Islet of Langerhans (tissue), 1 donor: ENCODE results near the gene RGS8.

Experiments
- FAIRE-seq: peaks from one replicate; lab custom pipeline; 2011; peaks lifted over from hg19 to GRCh38; lab: Jason Lieb, UNC

RGS8 gene

DNA sequence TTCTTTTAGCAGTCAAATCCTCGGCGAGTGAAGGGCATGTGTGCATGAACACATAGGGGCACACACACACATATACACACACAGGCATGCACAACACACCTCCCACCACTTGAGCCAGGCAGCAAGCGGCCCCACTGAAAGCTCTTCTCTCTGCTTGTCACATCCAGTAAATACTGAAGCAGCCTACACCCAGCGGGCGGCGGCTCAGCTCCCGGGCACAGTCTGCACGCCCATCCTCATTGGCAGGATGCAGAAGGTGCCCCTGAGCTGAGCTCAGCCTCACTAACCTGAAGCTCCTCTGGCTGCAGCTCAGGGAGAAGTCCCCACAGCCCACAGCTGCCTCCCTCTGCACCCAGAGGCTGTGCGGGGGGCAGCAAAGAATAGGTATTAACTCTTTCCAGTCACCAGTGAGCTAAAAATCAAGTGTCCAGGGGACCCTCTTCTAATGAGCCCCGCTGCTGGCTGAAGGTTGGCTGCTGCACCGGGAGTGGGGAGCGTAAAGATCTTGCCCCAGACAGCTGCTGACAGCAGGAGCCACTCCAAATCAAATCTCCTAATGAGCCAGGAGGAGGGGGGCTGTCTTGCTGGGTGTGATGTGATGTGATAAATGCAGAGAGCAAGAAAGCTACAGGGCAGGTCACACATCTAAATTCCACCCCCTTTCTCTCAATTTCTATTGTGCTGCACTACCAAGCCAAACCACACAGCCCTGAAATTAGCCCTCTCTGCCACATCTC lies 12.5 kb downstream of the RGS8 start:
- FAIRE-seq = no peak

DNA sequence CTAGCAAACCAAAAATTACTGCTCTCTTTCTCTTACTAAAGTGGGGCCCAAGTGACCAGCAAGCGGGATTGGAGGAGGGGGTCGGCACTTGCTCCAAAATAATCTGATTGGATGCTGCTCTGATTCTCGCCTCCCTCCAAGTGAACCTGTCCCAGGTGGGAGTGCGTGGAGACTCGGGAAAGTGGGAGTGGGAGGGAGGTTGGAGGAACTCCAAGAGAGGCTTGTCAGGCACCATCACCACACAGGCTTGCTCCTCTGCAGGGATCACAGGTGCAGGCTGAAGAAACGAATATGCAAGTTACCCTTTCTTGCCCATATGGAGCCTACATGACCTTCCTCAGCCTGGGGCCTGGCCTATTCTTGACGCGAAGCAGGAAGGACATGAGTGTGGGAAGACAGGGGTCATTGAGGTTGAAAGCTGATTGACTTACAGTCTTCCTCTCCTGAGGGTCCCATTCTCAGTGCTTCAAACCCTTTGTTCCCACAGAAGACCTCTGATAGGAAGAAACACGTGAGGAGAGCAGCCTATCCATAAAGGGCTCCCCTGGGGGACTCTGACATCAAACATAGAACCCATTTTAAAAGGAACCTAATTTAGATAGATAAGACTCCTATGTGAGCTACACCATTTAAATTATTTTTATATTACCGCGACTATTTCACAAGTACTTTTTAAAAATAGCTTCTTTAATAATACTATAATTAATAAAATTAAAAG lies 14.2 kb downstream of the RGS8 start:
- FAIRE-seq = no peak

DNA sequence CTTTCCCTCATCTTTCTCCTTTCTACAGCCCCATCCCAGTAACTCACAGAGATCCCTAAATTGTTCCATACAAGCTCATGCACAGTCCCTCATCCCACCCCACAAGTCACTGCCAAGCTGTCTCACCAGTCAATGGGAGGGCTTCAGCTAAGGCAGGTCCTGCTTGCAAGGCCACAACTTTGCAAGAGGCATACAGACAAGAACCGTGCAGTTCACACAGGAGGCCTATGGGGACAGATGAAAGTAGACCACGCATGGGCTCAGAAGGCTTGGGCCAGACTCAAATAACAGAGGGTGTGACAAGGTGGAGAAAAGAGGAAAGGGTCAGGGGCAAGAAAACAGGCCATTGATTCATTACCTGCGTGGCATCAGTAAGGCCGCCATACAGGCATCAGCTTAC lies 15.1 kb downstream of the RGS8 start:
- FAIRE-seq = no peak

DNA sequence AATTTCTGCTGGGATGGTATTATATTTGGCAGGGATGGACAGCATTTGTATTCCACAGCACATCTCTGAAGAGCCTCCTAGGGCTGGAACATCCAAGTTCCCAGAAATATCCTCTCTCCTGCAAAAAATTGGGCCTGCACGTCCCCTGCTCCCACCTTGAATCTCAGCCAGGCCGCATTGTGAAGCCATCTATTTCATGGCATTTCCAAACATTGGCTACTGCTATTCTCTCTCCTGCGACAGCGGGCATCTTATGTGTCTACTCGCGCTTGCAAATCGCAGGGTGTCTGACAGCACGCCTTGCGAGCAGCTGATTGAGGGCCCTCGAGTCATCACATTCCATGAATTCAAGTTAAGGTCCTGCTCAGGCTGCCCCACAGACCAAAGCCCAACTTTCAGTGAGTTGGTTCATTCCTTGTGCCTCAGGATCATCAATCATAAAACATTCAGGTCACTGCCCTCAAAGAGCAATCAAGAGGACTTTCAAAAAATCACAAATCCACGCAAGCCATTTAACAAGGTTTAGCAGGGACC lies 15.8 kb downstream of the RGS8 start:
- FAIRE-seq = no peak

DNA sequence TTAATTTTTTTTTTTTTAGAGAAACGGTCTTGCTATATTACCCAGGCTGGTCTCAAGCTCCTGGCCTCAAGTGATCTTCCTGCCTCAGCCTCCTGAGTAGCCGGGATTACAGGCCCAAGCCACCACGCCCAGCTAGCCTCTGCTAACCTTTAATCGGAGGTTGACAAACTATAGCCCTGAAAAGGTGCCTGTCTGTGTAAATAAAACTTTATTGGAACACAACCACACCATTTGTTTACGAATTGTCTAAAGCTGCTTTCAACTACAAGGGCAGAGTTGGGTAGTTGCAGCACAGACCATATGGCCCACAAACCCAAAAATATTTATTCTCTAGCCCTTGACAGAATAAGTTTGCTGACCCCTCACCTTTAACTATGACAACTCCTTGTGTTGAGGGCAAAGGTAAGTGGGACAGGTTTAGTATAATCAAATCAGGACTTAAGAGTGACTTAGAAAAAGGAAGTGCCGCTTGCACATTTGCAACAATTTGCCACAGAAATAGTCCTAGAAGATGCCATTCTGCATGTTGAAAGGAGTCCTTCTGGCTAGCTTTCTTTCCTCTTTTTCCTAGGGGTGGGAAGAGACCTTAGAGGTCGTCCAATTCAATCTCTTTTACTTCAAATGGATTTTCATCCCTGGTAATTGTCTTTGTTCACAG lies 16.4 kb downstream of the RGS8 start:
- no peak for FAIRE-seq

DNA sequence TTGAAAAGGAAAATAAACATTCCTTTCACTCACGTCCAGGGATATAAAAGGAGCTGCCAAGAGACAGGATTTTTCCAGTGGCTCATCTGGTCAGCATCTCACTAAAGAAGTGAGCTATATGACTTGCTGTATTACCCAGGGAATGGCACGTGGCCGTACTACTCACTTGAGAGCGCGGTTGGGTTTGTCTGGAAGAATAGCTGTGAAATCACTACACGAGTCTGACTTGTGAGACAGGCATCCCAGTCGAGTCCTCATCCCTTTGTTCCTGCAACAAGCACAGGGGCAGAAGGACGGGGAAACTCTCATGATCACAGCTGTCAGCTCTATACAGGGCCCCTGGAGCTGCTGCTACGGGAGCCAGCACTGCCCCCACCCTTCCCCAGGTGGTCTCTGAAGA lies 17.7 kb downstream of the RGS8 start:
- FAIRE-seq = no peak

DNA sequence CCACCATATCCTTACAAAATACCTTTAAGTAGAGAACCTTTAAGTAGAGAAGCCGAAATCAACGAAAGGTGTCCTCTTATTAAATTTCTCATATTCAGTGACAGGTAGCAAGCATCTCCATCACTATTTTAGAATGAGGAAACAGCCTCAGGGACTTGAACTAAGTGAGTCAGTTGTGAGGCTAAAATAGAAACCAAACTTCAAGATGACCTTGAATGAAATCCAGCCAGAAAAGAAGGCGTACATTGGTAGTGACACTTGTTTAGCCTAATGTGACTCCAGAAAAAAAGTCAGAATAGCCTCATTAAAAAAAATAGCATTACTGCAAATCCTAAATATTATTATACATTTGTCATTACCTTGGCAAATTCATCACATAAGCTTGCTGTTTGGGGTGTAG lies 20.1 kb downstream of the RGS8 start:
- FAIRE-seq = no peak

DNA sequence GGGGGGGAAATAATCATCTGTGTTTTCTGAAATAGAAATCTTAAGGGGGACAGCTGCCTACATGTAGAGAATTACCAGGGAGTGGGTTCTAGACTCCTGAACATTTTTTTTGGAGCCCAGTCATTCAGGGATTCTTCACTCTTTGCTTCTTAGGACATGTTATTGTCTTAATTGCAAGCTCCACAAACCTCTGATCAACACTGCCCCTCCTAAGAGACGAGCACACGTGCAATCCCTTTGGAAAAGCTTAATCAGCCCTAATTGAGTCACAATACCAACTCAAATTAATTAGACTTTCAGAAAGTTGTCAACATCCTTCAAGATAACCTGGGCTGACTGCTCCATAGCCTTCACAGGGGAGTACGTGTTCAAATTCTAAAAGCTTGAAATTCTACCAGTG lies 21.4 kb downstream of the RGS8 start:
- FAIRE-seq = no peak

DNA sequence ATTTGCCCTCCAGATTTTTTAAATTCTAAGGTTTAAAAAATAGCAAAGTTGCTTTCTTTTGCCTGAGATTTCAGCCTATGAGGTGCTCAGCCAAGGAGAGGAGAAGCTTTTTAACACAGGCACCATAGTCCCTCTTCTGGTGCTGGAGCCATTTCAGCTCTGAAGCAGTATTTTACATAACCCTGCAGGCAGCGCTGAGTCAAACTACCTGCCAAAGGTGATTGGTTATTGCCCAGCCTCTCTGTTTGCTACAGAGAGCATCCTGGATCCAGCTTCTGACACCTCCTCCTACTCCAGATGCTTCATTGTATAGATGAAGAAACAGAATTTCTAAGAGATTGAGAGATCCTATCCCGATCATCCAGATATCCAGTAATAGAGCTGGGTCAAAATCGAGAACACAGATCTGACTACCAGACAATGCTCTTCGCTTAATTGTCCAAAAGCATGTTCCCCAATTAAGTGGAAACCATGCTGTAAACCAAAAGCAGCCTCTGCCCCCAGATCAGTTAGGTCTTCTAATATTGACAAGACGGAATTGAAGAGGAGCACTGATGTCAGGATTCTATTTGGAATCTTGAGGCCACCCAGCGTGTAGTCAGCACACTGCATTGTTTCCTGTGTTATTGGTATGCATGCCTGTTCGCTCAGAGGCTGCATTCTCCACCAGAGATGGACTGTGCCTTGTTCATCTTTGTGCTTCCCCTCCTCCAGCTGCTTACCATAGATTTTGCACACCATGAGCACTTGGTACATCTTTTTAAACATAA lies 22.1 kb downstream of the RGS8 start:
- no peak for FAIRE-seq

DNA sequence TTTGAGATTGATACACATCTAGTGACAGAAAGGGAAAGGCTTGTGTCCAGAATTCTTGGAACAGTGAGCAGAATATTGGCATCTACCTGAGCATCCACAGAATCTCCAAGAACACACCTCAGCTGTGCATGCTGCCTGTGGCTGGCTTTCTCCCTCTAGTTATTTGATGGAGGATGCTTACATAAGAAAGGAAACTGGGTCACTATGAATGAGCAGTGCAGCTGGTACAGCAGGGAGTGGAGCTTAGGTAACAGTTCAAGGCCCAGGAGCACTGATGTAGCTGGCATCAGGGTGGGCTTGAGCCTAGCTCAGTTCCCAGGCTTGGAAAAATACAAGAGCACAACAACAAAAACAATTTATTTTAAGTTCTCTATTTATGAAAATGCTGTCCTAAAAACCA lies 26.3 kb downstream of the RGS8 start:
- no peak for FAIRE-seq

DNA sequence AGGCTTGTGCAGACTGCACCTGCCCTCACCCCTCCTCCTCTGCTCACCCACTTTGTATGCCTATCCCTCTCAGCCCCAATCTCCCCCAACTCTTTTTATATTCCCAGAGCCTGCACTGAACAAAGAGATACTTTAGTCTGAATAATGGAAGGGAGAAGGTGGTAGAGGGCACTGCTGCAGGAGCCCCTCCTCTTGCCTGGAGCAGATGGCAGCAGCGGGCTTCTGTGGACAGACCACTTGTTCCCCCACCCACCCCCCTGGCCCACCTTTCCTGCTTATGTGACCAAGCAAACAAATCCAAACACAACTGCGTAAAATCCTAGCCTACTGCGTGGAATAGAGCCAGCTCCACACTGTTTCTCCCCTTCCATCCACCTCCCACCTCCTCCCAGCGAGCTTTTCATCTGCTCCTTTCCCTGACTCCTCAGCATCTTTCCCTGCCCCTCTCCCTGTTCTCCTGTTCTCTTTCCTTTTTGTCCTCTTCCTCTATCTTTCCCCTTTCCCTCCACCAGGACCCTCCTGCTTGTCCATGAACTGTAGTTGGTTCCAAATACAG lies 27.5 kb downstream of the RGS8 start:
- no peak for FAIRE-seq

DNA sequence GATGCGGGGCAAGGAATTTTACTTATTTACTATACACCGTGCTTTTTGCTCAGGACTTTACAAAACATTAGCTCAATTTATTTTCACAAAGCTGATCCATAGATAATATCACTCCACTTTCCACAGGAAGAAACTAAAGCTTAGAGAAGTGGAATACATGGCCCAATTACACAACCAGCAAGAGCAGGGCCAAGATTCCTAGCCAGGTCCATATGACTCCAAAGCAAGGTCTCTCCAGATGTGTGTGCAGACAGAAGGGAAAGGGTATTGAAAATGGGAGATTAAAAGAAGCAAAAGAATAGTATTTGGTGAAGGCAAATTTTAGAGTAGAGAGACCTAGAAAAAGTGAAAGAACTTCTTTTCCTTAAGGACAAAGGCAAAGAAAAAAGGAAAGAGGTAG lies 30.4 kb downstream of the RGS8 start:
- FAIRE-seq = no peak

DNA sequence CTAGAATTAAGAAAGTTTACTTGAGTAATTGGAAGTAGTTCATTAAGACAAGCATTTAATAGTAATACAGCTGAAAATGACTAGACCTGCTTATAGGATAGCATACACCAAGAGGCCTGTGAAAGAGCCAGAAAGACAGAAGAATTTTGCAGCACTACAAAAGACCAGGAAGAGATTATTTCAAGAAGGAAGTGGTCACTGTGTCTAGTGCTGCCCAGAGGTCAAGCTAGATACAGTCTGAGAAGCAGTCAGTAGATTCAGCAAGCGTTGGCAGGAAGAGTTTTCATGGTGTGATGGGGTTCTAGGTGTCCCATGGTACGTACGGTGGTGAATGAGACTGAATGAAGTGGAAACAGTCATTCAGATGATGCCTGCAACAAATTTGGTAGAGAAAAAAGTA lies 31.5 kb downstream of the RGS8 start:
- no peak for FAIRE-seq

DNA sequence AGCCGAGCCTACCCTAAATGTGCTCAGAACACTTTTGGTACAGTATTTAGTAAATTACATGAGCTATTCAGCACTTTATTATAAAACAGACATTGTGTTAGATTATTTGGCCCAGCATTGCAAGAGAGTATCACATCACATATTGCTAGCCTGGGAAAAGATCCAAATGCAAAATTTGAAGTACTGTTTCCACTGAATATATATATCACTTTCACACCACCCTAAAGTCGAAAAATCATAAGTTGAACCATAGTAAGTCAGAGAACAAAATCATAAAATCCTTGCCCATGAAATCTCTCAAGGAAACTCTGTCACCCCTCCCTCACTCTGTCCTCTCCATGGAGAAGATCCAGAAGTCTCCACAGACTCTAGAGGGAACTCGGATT lies 33.1 kb downstream of the RGS8 start:
- no peak for FAIRE-seq

DNA sequence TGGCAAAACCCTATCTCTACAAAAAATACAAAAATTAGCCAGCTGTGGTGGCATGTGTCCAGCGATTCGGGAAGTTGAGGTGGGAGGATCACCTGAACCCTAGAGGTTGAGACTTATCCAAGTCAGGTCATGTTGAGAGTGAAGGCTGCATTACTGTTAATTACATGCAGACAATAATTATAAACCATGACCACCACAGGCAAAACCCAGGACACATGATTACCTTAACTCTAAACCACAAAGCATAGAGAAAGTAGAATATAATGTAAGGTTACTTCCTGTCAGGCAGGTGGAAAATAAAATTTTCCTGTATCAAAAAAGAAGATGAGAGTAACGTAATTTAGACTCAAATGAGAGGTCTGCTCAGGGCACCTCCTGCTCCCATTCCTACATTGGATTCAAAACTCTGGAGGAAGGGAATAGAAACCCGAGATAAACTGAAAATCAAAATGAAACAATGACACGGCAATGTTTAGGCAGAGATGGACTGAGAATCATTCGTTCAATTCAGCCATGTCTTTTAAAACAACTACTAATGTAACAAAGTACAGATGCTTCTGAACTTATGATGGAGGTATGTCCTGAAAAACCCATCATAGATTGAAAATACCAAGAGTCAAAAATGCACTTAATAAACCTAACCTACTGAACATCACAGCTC lies 33.6 kb downstream of the RGS8 start:
- no peak for FAIRE-seq

DNA sequence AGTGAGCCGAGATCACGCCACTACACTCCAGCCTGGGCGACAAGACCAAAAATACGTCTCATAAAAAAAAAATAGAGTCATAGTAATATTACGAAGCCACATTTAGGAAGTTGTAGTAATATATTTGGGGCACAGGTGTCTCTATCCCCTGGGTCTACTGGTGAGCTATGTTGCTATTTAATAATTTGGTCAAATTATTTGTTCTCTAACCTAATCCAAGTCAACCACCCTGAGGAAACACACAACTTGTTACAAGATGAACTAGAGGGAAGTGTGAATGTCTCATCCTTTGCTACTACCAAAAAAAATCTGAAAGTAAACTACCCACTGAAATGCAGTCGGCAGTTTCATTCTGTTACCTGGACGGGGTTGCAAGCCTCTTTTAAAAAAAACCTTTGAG lies 35.3 kb downstream of the RGS8 start:
- no peak for FAIRE-seq

DNA sequence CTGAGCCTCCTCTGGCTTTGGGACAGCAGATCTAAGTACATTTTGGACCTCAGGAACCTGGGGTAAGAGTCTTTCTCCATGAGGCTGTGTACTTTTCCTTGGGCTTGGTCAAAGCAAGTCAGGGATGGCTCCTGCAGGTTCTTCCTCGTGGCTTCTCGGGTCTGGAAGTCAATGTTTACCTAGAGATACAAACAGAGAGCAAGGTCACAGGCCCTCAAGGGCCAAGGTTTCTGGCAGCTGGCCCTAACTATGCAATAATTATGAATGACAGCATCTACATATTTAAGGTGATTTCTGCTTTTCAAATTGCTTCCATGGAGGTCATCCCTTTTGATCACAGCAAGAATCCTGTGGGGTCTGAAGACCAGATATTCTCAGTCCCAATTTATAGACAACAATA lies 37.6 kb downstream of the RGS8 start:
- no peak for FAIRE-seq

DNA sequence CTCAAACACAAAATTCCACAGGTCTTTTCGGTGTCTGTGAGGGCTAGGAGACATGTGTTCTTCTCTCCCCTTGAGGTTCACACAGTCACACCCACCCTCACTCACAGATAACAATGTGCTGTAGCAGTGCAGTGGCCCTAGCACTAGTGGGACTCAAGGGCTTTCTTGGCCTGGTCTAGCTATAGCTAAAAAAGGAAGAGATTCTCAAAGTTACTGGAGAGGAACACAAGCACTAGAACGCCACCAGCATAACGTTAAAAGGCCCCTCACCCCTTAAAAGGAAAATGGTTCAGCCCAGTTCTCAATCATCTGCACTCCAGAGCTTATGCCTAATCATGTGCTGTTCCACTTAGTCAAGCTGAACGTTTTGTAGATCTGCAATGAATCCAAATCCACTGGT lies 39.5 kb downstream of the RGS8 start:
- FAIRE-seq = no peak

DNA sequence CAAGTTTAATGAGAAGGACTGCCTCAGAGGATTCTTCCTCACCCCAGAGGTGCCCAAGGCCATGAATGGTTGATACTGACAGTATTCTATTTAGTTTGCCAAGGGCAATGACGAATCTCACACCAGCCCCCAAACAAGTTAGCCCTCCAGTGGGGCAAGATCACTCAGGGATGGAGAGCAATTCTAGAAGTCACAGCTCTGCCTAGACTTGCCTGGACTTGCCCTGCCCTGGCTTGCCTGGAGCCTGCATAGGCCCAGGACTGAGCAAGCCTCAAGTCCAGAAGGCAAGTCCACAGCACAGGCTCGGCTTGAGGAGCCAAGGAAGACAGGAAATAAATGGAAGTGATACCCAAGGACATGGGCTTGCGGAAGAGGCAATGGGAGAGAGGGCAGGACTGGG lies 40.7 kb downstream of the RGS8 start:
- no peak for FAIRE-seq

DNA sequence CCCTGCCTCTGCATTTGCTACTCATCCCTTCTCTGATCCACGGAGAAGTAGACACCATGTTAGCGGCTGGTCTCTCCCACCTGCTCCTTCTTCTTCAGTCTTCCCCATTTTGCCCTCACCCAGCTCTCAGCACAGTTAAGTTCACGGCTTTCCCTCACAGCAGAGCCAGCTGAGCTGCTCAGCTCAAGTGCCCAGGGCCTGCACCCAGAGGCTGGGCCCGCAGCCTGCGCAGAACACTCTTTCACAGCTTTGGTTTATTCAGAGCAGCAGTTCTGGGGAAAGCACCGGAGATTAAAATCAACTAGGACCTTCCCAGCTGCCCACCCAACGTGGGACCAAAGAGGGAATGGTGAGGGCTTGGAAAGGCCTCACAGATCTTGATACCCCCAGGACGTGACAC lies 41.9 kb downstream of the RGS8 start:
- no peak for FAIRE-seq

DNA sequence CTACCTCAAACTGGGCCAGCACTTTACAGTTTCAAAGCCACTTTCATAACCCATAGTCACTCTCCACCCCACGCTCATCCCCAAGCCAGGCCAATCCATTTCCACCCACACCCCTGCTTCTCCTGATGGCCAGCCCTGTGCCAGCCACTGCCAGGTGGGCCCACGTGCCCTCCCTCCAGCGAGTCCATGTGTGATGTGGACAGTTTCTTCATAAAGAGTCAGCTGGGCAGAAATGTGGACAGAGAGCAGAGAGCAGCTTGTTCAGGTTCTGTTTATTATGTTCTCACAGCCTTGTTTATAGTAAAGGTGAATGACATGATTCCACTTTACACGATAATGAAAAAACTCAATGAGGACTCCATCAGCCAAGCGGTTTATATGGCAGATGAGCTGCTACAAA lies 42.8 kb downstream of the RGS8 start:
- FAIRE-seq = no peak

DNA sequence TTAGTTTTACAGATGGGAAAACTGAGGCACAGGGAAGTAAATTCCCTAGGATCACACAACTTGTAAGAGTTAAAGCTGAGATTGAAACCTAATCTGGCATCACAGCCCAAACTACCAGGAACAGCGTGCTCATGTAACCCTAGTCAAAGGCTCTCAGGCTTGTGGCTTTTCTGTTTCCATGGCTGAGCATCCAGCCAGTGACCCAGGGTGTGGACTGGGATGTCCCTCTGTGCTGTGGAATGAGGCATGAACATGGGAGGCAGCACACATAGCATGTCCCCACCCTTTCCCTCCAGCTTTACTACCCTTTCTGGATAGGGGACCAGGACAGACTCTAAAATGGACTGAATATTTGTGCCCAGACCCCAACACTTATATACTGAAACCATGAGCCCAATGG lies 45.1 kb downstream of the RGS8 start:
- no peak for FAIRE-seq
